ENCODE results near the gene VWA2. TPM values are rescaled to one million over a fixed set of nuclear protein-coding genes. Genes with fewer than 3 reads are reported as not detected.

The VWA2 gene
- polyA plus RNA-seq, 1 donor (not counting 4 experiments of a cell fraction or from before 2014, with no cell fraction given): 0.41 TPM

DNA sequence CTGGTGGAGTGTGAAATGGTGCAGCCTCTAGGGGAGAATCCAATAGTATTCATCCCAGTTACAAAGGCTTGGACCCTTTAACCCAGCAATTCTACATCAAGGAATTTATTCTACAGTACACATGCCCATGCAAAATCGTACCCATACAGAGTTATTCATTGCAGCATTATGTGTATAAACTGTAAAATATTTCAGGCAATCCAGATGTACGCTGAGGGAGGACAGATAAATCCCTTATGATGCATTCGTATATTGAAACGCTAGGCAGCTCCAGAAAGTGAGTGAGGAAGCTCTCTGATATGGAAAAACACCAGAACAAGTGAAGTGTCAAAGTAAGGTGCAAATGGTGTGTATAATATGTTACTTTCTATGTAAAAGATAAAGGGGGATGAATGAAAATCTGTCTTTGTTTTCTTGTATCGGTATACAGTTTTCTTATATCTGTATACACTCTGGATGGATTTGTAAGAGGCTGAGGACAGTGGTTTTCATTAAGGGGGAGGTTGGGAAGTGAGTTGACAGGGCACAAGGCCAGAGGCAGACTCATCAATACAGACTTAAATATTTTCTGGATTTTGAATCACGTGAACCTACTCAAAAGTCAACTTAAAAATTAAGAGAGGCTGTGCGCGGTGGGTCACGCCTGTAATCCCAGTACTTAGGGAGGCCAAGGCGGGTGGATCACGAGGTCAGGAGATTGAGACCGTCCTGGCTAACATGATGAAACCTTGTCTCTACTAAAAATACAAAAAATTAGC, 17.1 kb downstream of the VWA2 start:
- Histone ChIP-seq H3K4me1 (ENCODE audit: control insufficient read depth, extremely low read depth, insufficient read depth, low read length) (peaks cover 15% of the 10 kb centered on the region), H4K20me1 (ENCODE audit: control insufficient read depth, extremely low read depth, insufficient read depth, low read length) (no peaks in the 10 kb centered on the region), H3K27me3 (ENCODE audit: control insufficient read depth, extremely low read depth, insufficient read depth, low read length) (no peaks in the 10 kb centered on the region), H3K27ac (ENCODE audit: control insufficient read depth, insufficient read depth, low read length) (no peak overlapping the region), H3K4me2 (ENCODE audit: control insufficient read depth, extremely low read depth, insufficient read depth, low read depth, low read length) (no peak overlapping the region), H3K9ac (ENCODE audit: control insufficient read depth, extremely low read depth, insufficient read depth, low read length) (no peak overlapping the region), H3K9me1 (ENCODE audit: control insufficient read depth, extremely low read depth, insufficient read depth, low read length) (no peaks in the 10 kb centered on the region), H3K4me3 (ENCODE audit: control insufficient read depth in 2 of 3, extremely low read depth in 1 of 3, insufficient read depth in 2 of 3, low read depth in 1 of 3, low read length in 3 of 3) (no peak overlapping the region), H3K9me3 (ENCODE audit: control insufficient read depth, low read depth, low read length) (no peaks in the 10 kb centered on the region), H3K79me2 (ENCODE audit: control insufficient read depth, insufficient read depth, low read length) (no peaks in the 10 kb centered on the region), H3K36me3 (ENCODE audit: control insufficient read depth in 2 of 2, extremely low read depth in 1 of 2, insufficient read depth in 2 of 2, low read length in 2 of 2) (no peaks in the 10 kb centered on the region), H2AFZ (ENCODE audit: control insufficient read depth, low read length) (no peak overlapping the region)
- TF ChIP-seq, protein P1, sequence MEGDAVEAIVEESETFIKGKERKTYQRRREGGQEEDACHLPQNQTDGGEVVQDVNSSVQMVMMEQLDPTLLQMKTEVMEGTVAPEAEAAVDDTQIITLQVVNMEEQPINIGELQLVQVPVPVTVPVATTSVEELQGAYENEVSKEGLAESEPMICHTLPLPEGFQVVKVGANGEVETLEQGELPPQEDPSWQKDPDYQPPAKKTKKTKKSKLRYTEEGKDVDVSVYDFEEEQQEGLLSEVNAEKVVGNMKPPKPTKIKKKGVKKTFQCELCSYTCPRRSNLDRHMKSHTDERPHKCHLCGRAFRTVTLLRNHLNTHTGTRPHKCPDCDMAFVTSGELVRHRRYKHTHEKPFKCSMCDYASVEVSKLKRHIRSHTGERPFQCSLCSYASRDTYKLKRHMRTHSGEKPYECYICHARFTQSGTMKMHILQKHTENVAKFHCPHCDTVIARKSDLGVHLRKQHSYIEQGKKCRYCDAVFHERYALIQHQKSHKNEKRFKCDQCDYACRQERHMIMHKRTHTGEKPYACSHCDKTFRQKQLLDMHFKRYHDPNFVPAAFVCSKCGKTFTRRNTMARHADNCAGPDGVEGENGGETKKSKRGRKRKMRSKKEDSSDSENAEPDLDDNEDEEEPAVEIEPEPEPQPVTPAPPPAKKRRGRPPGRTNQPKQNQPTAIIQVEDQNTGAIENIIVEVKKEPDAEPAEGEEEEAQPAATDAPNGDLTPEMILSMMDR (optimal IDR thresholded peaks at IDR 0.05 in 1 of 3, IDR thresholded peaks at IDR 0.05 in 1 of 3, conservative IDR thresholded peaks at IDR 0.05 in 1 of 3; ENCODE audit: extremely low read depth in 1 of 3, insufficient read depth in 2 of 3, low read length in 3 of 3): no peak
- no peak for TF ChIP-seq EZH2 (IDR thresholded peaks at IDR 0.05; ENCODE audit: low read length)
- no peak for DNase-seq (ENCODE audit: low read depth, low spot score)
- no peak for FAIRE-seq
- dilution Hi-C loops (cut with MboI; ENCODE audit: extremely low pct_ligation_motif_present, low sequenced_read_pairs): no loop called here

DNA sequence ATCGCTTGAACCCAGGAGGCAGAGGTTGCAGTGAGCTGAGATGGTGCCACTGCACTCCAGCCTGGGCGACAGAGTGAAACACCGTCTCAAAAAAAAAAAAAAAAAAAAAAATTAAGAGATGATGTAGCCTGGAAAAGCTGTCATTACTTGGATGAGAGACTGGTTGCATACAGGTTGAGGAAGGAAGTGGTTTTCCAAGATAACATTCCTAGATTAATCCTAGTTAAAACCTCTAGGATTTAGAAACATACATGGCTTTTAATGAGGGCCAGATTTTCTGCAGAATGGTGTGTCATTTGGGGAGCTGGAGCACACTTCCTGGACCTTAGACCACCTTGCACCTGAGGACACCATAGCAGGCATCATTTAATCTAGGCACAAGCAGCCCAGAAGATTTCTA, 17.8 kb downstream of the VWA2 start:
- Histone ChIP-seq H3K9me1 (ENCODE audit: control insufficient read depth, extremely low read depth, insufficient read depth, low read length) (no peaks in the 10 kb centered on the region), H3K27me3 (ENCODE audit: control insufficient read depth, extremely low read depth, insufficient read depth, low read length) (no peaks in the 10 kb centered on the region), H3K9me3 (ENCODE audit: control insufficient read depth, low read depth, low read length) (no peaks in the 10 kb centered on the region), H3K79me2 (ENCODE audit: control insufficient read depth, insufficient read depth, low read length) (no peaks in the 10 kb centered on the region), H4K20me1 (ENCODE audit: control insufficient read depth, extremely low read depth, insufficient read depth, low read length) (no peaks in the 10 kb centered on the region), H3K9ac (ENCODE audit: control insufficient read depth, extremely low read depth, insufficient read depth, low read length) (no peak overlapping the region), H3K4me1 (ENCODE audit: control insufficient read depth, extremely low read depth, insufficient read depth, low read length) (peaks cover 19% of the 10 kb centered on the region), H3K36me3 (ENCODE audit: control insufficient read depth in 2 of 2, extremely low read depth in 1 of 2, insufficient read depth in 2 of 2, low read length in 2 of 2) (no peaks in the 10 kb centered on the region), H3K4me3 (ENCODE audit: control insufficient read depth in 2 of 3, extremely low read depth in 1 of 3, insufficient read depth in 2 of 3, low read depth in 1 of 3, low read length in 3 of 3) (no peak overlapping the region), H3K27ac (ENCODE audit: control insufficient read depth, insufficient read depth, low read length) (no peak overlapping the region), H2AFZ (ENCODE audit: control insufficient read depth, low read length) (no peak overlapping the region), H3K4me2 (ENCODE audit: control insufficient read depth, extremely low read depth, insufficient read depth, low read depth, low read length) (no peak overlapping the region)
- dilution Hi-C loops (cut with MboI; ENCODE audit: extremely low pct_ligation_motif_present, low sequenced_read_pairs): no loop called here
- DNase-seq (ENCODE audit: low read depth, low spot score) (no peak), FAIRE-seq (no peak)
- TF ChIP-seq, protein P1 (optimal IDR thresholded peaks at IDR 0.05 in 1 of 3, IDR thresholded peaks at IDR 0.05 in 1 of 3, conservative IDR thresholded peaks at IDR 0.05 in 1 of 3; ENCODE audit: extremely low read depth in 1 of 3, insufficient read depth in 2 of 3, low read length in 3 of 3): no peak
- no peak for TF ChIP-seq EZH2 (IDR thresholded peaks at IDR 0.05; ENCODE audit: low read length)

All from keratinocyte (primary cell).